OCI-M1 (cell line): ENCODE data around the gene SF3A1.
A peak's percentile ranks its signal among the peaks of the same experiment; 100 is the strongest.
"Not testable (repeated sequence)": the region's sequence is repeated elsewhere in the genome, so short reads cannot be mapped to it uniquely, and the experiment has no call there.

ENCODE experiments used
- DNase-seq: peaks from one replicate; lab custom pipeline; 2025; lab: John Stamatoyannopoulos, UW

The SF3A1 gene

DNA sequence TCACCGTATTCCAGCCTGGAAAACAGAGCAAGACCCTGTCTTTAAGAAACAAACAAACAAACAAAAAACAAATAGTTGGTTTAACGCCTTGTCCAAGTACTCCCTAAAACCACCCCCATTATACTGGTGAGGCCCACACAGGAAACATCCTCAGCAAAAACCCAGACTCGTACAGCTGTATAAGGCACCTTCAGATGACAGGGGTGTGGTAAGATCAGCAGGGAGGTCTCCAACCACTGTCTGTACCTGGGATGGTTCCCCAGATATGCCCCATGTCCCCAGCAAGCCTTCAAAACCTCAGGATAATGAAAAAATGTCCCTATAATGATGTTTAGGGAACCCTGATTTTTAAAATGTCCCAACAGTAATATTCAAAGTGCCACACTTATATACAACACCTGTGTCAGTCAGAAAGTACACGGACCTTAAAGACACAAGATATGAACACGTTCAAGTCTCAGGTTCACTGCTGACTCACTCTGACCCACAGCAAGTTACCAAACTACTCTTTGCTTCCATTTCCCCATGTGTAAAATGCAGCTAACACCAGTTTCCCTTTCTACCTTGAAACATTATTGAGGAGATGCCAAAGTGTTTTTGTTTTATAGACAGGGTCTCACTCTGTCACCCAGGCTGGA, 9.3 kb downstream of the SF3A1 start:
- no peak for DNase-seq

DNA sequence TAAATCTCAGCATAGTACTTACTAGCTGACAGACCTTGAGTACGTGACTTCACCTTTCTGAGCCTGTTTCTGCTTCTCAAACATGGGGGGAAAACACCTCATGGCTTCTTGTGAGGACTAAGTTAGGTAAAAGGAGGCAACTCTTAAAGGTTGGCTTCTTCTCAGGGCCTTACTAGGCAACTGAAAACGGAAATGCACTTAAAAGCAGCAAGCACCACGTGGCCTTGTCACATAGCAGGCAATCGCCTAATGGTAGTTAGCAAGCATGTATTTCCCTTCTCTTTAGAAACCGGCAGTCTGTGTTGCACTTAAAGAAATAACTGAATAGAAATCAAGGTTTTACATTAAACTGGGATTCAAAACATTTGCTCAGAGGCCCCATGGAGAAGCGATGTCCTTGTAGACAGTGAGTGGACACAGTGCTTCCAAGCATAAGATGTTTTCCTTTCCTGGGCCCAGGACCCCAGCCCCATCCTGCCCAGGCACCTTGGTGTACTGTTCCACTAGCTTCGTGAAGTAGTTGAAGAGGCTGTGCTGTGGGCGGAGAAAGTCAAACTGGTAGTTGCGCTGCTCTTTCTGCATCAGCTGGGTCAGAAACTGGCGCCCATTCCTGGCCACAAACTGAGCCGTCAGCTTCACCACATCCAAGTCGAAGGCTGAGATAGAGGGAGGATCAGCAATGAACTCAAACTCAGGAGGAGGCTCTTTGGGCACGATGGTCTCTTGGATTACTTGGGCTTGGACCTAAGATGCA, 12.1 kb downstream of the SF3A1 start:
- no peak for DNase-seq

DNA sequence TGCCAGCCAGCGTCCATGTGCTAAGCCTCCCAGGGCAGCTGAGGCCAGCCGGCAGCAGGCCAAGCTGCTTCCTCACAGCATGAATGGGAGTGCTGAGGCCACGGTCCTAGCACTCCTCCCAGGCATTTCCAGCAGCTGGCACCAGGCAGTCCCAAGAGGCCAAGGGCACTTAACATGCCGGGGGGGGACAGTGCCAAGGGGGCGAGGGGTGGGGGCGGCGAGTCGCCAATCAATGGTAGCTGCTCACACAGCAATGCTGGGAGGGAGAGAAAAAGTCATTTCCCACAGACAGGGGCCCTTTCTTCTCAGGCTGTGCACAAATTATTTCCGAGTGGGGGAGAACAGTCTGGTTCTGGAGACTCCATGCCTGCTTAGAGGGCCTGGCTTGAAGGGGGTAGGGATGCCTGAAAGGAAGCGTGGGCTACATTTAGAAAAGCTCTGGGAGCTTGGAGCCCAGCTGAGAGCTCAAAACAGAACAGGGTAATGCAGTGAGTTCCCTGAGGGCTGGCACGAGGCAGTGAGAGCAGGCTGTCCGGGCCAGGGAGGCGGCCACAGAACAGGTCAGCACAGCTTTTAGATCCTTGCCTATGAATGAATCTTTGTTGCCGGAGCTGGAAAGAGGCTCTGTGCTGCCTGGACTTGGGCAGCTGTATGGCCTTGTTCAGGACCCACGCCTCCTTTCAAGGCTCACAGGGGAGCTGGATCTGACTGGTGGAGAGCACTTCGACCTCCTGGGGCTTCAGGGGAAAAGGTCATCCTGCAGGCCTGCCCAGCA, 15.6 kb downstream of the SF3A1 start:
- no peak for DNase-seq

GRCh38 chr22:30338802-30339201, 17.9 kb downstream of the SF3A1 start:
- no peak for DNase-seq

DNA sequence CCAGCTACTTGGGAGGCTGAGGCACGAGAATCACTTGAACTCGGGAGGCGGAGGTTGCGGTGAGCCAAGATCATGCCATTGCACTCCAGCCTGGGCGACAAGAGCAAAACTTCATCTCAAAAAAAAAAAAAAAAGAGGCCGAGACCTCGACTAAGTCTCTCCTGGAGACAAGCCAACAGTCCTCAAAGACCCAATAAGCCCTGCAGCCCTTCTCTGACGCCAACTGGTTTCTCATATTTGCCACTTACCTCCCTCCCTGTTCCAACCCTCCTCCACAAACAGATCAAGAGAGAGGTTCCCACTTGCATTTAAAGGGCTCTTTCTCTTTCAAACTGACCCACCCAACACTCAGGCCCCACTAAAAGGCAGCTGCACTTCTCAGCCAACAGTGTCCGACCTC, 18.4 kb downstream of the SF3A1 start:
- not testable (repeated sequence) for DNase-seq

DNA sequence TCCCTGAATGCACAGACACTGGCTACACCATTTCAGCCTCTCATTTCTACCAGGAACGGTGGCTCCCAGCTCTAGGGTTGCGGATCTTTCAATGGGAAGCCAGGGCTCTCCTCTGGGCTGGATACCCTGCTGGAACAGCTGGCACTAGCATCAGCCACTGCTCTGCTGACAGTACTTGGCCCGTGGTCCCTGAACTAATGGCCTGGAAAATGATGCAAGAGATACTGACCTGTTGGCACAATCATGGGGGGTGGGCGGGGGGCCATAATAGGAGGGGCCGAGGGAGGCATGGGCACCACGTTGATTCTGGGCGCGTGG, 19.3 kb downstream of the SF3A1 start:
- no peak for DNase-seq

GRCh38 chr22:30336752-30337460, 19.8 kb downstream of the SF3A1 start:
- no peak for DNase-seq

DNA sequence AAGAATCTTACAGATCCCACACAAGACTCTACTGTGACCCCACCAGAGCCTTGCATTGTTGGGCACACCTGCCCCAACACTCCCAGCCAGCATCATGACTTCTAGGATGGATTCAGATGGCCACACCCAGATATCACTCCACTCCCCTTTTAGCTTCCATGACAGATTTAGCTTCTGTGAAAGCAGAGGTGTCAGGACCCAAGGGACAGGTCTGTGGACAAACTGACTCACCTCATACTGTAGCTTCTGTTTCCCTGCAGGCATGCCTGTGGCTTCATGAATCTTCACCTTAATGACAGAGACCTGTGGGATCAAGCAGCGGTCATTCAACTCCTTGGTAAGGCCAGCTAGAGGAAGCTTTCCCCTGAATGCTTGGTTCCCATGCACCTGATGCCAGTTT, 21.5 kb downstream of the SF3A1 start:
- DNase-seq: no peak

- no peak for DNase-seq
These were observed 22.0 kb downstream of the SF3A1 start for GRCh38 chr22:30334646-30335045.

- DNase-seq: no peak
These were observed 23.0 kb downstream of the SF3A1 start for GRCh38 chr22:30333707-30334087.

GRCh38 chr22:30332994-30333706, 23.5 kb downstream of the SF3A1 start:
- no peak for DNase-seq

GRCh38 chr22:30332551-30332950, 24.1 kb downstream of the SF3A1 start:
- no peak for DNase-seq

- no peak for DNase-seq
These were observed 28.1 kb downstream of the SF3A1 start for GRCh38 chr22:30328466-30329049.

GRCh38 chr22:30327864-30328345, 28.8 kb downstream of the SF3A1 start:
- DNase-seq: peak; percentile 52

- peak; percentile 95 for DNase-seq
These were observed 29.9 kb downstream of the SF3A1 start, which contains the start of gene TBC1D10A for GRCh38 chr22:30326706-30327362. Gene TBC1D10A, minus strand, starts transcription at chr22:30326941. Its CDS starts 60 bp downstream, at chr22:30326881.

DNA sequence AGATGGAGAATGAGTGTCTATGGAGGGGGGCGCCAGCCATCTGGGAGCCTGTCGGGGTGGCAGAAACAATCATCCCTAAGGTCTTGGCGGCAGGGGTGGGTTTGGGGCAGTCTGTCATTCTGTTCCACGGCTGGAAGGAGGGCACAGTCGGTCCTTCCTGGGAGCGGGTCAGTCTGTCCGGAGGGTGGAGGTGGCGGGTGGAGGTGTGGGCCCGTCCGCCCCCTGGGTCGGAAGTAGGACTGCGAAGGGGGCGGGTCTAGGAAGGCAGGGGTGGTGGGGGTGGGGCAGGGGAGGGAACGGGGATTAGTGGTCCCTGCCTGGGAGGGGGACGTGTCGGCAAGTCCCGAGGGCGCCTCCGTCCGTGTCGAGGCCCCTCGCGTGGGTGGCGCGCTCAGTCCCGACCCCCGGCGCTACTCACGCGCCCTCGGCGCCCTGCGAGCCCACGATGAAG, 30.4 kb downstream of the SF3A1 start:
- DNase-seq: peak; percentile 50

GRCh38 chr22:30325724-30326254, 30.9 kb downstream of the SF3A1 start:
- DNase-seq: no peak

- DNase-seq: no peak
These were observed 31.5 kb downstream of the SF3A1 start for GRCh38 chr22:30325065-30325720.

DNA sequence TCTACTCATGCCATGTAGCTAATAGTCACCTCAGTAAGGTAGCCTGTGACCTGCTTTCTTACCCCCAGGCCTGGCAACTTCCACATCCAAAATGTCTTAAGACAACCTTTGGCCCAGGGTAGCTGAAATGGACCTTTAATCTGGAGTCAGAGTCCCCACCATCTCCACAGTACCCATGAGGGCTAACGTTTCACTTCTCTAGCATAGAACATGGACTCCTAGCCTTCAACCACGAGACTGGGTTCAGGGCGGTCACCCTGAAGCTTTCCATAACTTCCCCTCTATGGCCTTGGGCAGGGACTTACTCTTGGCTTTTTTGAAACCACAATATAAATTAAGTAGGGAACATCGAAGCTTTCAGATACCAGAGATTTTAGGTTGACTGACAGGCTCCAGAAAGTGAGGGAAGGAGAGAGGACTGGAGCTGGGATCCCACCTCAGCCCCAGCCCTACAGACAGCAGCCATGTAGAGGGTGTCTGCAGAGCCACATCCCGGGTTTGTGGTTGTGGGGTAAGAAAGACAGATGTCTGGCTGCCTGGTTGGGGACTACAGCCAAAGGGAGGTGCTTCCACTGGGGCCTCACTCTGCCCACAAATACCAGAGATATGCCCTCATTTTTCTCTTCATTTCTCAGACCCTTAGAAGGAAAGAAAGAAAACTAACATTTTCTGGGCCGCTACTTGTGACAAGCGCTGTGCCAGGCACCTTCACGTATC, 32.5 kb downstream of the SF3A1 start:
- DNase-seq: peak; percentile 35
